Globus pallidus (tissue), 1 donor: ENCODE data around the gene NCR3LG1.
"Not testable (repeated sequence)": the region's sequence is repeated elsewhere in the genome, so short reads cannot be mapped to it uniquely, and the experiment has no call there.

Experiments
- DNase-seq: peaks from one replicate; pipeline ENCODE4 v3.0.0-alpha.2; 2015; ENCODE audit warnings: low spot score

Gene NCR3LG1

DNA sequence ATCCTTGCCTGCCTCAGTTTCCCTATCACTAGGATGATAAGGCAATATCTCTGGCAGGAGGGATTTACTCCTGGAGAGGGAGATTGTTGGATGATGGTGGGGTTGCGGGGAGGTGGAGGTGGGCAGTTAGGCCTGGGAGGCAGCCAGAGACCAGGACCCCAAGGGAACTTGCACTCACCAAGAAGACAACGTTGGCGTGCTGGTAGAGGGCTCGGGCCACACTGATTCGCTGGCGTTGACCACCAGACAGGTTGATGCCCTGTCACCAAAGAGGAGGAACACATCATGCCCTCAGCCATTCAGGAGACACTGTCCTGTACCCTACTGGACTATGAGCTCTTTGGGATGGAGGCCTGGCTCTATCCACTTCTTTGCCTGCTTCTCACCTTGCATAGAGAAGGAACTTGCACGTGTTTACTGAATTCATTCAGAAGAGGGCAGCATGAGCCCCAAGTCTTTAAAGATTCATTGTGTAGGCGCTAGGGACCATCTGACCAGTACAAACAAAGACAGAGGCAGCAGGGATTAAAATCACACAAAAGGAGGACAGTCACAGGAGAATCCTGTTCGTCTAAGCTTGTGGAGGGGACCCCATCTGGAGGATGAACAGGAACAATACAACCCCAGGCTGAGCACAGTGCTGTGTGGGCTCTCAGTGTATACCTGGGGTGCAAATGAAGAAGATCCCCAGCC is 61.0 kb downstream of the NCR3LG1 start:
- no peak for DNase-seq

DNA sequence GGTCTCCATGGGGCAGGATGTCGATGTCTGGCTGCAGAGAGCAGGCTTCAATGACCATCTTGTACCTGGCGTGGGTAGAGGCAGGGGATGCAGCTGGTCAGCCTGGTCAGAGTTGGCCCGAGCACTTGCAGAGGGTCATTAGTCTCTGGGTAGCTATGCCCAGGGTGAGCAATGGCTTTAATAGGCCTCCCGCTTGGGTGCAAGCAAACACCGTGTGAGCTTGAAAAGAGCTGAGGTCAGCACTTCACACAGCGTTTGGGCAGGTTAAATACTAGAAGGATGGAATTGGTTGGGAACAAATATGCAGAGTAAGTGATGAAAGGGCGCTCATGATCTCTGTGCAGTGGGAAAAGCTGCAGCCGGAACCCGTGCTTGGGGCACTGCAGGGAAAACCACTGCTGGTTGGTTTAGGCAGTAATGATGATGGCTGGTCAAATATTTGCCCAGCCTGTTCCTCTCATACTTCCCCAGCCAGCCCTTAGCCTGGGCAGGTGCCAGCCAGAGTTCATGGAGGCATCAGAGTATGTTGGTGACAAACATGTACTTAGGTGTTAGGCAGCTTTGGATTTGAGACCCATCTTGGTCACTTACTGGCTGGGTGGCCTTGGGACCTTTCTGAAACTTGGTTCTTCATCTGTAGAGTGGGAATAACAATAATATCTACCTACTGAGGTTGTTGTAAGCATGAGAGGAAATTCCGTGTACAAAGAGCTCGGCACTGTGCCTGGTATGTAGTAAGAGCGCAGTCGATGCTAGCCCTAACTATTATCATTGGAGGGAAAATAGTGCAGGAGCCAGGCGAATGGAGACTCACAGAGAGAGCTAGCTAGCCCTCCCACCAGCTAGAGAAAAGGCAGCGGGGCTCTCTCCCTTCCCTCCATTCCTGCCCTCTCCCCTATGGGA is 62.1 kb downstream of the NCR3LG1 start:
- no peak for DNase-seq

DNA sequence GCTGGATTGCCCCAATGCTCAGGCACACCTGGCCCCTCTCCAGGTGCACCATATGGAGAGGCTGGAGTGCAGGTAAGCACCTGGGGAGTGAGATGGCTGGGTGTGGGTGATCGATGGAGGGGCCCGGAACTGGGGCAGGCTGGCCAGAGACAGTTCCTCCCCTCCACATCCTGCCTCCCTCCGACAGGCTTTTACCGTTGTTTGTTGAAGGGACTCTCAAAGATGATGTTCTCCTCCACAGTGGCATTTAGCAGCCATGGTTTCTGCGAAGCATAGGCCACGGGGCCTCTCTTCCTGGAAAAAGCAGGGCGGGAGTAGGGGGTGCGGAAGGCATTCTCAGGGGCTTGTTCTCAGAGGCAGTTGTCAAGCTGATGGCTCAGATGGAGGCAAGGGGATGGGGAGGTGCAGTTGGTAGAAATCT is 62.7 kb downstream of the NCR3LG1 start:
- DNase-seq = no peak

DNA sequence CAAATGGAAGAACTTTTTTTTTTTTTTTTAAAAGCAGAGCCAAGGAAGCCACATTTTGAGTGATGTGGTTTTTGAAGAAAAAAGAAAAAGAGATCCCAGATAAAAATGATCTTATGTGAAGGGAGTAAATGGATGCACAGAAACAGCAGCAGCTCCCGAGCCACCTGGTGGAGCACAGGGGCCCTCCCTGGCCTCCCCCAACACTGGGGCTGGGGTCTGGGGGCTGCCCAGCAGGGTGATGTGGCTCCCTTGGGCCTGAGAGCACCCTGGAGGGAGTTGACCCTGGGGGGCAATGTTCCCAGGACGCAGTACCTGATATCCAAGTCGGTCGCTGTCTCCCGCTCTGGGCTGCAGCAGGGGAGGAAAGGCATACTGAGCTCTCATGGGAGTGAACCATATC is 63.4 kb downstream of the NCR3LG1 start:
- no peak for DNase-seq

DNA sequence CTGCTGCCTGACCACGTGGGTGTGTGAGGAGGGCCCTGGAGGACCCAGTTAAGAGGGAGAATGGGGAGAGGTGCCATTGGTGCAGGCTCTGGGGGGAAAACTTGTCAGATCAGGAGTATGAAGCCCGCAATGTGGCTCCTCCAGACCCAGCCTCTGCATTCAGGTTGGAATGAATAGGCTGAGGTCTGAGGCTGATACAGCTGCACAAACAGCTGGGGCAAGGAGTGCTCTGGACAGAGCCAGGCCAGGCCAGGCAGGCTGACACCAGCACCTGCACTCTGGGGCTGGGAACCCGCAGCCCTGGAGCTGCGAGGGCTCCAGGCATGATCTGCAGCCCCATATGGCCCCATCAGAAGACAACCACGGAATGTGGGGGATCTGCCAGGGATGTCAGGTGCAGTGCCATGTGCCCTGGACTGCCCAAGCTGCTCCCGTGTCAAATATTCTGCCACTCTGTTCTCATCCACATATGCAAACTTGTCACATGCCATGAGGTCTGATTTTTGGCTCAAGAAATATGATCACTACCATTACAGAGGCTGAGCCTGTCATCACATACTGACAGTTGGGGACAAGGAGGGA is 64.0 kb downstream of the NCR3LG1 start:
- no peak for DNase-seq

DNA sequence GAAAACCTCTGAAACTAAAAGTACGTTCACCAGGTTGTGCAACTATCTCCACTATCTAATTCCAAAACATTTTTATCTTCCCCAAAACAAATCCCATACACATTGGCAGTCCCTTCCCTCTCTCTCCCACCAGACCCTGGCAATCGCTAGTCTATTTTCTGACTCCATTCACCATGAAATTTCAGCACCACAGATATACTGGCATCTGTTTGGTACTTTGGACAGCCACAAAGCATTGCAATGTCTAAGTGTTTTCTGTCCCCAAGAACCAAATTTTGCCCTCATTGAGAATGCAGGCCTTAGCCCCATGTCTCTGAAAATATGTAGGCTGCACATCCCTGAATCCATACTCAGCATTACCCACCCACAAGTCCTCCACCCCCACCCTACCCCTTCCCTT is 64.9 kb downstream of the NCR3LG1 start:
- DNase-seq = no peak

DNA sequence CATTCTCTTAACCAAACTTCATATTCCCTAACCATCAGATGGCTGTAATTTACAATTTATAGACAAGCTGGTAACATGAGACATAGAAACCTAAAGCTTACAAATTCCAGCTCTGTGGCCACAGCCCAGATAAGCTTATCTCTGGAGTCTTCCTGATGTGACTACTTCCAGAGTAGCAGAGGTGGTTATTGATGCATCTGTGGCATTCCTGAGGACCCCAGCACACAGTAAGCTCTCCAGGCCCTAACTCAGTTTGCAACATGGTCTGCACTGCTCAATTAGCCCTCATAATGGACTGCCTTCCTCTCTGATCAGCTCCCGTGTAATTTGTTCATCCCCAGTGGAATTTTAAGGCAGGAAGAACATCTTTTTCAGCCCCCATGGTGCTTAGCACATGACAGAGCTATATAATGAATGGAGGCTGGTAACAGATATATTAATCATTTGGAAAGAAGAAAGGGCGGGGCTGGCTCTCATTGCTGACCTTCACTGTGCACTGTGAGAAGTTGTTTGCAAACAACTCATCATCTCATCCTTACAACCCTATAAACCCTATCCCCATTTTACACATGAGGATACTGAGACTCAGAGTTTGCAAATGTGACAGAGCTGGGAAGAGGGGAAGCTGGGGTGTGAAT is 67.0 kb downstream of the NCR3LG1 start:
- no peak for DNase-seq

DNA sequence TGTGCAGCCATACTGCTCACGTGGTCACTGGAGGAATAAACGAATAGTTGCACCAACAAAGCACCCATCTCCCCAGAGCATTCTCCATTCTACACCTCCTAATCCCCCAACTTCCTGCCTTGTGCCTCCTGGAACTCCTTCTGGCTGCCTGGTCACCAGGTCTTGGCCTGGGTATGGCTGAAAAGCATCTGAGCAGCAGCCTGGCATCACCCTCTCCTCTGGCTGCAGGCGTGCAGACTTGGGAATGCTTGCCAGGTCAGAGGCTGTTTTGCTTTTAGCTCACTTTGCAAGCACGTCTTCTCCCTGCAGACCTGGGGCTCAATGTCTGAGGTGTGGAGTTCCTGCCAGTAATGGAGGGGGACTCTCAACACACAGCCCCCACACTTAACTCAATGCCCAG is 70.2 kb downstream of the NCR3LG1 start:
- DNase-seq = no peak

DNA sequence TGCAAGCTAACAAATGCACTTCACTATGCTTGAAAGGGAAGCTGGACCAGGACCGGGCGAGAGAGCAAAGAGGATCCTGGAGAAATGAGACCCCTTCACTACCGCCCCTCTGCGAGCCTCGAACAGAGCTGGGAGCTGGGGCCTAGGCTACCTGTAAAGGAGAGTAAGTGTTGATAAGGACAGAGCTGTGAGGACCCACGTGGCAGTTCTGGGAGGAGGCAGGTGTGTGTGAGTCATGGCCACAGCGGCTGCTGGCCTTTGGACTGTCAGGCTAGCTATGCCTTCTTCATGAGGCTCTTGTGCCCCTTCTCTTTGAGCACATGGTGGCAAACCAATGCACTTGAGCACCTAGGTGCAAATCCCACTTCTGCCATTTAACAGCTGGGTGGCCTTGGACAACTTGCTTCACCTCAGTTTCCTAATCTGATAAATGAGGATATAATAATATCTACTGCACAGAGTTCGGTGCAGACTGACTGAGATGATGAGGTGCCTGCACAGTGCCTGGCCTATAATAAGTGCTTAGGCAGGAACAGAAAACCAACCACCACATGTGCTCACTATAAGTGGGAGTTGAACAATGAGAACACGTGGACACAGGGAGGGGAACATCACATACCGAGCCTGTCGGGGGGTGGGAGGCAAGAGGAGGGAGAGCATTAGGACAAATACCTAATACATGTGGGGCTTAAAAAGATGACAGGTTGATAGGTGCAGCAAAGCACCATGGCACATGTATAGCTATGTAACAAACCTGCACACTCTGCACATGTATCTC is 72.1 kb downstream of the NCR3LG1 start:
- no peak for DNase-seq

DNA sequence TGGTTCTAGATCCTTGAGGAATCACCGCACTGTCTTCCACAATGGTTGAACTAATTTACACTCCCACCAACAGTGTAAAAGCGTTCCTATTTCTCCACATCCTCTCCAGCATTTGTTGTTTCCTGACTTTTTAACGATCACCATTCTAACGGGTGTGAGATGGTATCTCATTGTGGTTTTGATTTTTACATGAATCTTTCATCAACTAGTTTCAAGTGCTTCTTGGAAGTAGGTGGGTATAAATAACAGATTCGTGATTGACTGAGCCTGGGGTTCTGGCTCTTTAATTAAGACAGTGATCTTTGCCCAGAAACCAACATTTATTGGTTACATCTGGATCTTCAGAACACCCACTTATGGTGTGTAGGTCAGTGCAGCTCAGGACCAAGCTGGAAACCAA is 74.6 kb downstream of the NCR3LG1 start:
- DNase-seq = not testable (repeated sequence)
